ENCODE data around the gene MICU1. TPM values are rescaled to one million over a fixed set of nuclear protein-coding genes. Genes with fewer than 3 reads are reported as not detected.

Gene MICU1
- total and polyA plus RNA-seq, 9 donors = 29.9 to 117 (median 44.5) TPM

DNA sequence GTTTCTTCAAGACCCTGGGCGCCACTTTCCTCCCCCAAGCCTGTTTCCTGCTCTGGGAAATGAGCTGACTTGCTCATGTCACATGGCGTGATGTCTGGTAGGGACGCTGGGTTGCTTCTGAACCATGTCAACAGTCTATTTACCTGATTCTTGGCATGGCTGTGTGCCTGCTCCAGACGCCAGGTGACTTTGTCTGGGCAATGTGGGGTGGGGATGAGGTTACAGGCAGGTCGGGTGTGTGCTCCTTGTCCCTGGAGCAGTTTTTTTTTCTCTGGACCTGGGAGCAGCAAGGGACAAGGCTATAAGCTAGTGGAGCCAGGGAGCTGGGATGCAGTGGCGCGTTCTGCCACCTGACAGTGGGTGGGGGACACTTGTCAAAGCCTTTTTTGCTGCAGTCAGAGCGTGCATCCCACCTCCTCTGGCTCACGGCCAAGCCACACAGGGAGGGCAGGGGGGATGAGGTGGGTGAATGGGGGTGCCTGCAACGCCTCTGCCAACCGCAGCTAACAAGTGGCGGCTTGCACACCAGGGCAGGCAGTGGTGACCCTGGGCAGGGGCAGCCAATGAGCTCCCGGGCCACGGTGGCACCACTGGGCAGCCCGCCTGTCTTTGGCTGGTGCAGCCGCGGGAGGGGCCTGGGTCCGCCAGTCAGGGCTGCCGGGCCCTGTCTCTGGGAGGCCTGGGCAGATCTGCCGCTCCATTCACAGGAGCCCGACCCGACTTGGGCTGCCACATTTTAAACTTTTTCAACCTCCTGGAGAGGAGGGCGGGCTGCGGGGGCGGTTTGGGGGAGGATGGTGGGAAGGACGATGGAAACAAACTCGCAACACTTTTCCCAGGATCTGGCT is 294.1 kb downstream of the MICU1 start:
- no peaks in the 10 kb centered on the region for H3K36me3 ChIP-seq
- peak; percentile 74 to 82 (median 77) for DNase-seq
- no peaks in the 10 kb centered on the region for H3K27me3 ChIP-seq
- WGBS, 3 donors = 19 to 23% (median 22%) methylated on average over 27 of the region's 27 CpGs
- intact Hi-C loops (cut with DNase I) = loop anchor here in 3 of 4 donors (10.0 kb wide), 5 partner anchors 87 to 1017 kb away; partner anchors contain the start of gene SLC29A3 (in 1 of the 3)
- no peak overlapping the region for H3K4me3 ChIP-seq
- peak overlapping the region; percentile 77 to 99 for H3K27ac ChIP-seq
- no peak for TF ChIP-seq POLR2A (IDR thresholded peaks at IDR 0.05)
- TF ChIP-seq, protein P1, sequence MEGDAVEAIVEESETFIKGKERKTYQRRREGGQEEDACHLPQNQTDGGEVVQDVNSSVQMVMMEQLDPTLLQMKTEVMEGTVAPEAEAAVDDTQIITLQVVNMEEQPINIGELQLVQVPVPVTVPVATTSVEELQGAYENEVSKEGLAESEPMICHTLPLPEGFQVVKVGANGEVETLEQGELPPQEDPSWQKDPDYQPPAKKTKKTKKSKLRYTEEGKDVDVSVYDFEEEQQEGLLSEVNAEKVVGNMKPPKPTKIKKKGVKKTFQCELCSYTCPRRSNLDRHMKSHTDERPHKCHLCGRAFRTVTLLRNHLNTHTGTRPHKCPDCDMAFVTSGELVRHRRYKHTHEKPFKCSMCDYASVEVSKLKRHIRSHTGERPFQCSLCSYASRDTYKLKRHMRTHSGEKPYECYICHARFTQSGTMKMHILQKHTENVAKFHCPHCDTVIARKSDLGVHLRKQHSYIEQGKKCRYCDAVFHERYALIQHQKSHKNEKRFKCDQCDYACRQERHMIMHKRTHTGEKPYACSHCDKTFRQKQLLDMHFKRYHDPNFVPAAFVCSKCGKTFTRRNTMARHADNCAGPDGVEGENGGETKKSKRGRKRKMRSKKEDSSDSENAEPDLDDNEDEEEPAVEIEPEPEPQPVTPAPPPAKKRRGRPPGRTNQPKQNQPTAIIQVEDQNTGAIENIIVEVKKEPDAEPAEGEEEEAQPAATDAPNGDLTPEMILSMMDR (IDR thresholded peaks at IDR 0.05) = peak; percentile 12 to 27 (median 16)
- H3K4me1 ChIP-seq (ENCODE audit: insufficient read depth) = peaks cover 53% of the 10 kb centered on the region
- no peaks in the 10 kb centered on the region for H3K9me3 ChIP-seq

DNA sequence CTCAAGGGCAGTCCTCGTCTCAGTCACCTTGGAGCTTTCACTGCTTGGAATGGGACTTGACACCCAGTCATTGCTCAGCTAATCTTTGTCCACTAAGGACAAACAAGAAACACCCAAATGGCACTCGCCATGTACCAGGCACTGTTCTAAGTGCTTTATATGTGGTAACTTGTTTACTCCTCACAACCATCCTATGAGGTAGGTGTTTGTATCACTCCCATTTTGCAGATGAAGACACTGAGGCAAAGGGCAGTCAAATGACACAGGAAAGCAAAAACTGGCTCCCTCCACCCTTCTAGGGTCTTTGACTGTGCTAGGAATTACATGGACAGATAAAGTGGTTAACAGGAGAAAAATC is 295.8 kb downstream of the MICU1 start:
- Histone ChIP-seq H3K4me1 (ENCODE audit: insufficient read depth) (peaks cover 39% of the 10 kb centered on the region), H3K27ac (peak overlapping the region; percentile 31 to 67)
- intact Hi-C loops (cut with DNase I) = loop anchor here in 3 of 4 donors (10.0 kb wide), 5 partner anchors 85 to 1015 kb away; partner anchors contain the start of gene SLC29A3 (in 1 of the 3)

DNA sequence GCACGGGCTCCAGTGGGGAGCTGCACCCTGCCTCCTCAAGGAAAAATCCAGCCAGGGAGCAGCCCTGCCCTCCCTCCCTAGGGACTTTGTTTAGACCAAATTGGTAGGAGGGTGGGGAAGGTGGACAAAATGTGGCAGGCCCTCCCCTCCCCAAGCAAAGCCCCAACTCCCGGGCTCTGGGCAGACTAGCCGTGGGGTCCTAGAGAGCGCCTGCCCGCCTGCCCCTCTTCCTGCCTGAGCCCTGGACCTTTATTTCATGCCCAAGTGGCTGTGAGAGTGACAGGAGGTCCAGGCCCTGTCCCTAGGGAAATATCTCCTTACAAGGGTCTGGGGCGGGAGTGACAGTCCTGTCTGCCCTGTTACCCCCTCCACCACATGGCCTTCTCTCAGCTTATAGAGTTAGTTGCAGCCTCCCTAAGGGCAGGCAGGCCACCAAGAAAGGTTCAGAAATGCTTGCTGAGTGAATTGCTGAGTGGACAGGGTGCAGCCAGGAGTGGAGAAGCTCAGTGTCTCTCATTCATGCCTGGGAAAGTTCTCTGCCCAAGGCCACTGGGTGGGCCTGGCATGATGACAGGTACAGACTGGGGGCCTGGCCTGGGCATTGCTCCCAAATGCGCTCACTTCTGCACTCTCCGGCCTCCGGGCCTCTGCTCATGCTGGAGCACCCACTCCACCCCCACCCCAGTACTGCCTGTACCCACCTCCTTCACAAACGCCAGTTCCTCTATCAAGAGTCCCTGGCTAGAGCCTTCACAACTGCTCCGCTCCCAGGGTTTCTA is 296.4 kb downstream of the MICU1 start:
- intact Hi-C loops (cut with DNase I) = loop anchor here (2.0 to 10.0 kb wide), 11 partner anchors 55 to 1015 kb away; partner anchors contain the start of genes ANAPC16 (in 1 of the 4), ASCC1 (in 1 of the 4), CHST3 (in 1 of the 4) and DDIT4 (in 1 of the 4)
- Histone ChIP-seq H3K4me1 (ENCODE audit: insufficient read depth) (peaks cover 37% of the 10 kb centered on the region), H3K36me3 (no peaks in the 10 kb centered on the region), H3K27me3 (no peaks in the 10 kb centered on the region), H3K4me3 (no peak overlapping the region), H3K27ac (peak overlapping the region; percentile 31 to 67), H3K9me3 (no peaks in the 10 kb centered on the region)
- WGBS, 3 donors = 59 to 70% (median 61%) methylated on average over 11 of the region's 11 CpGs
- DNase-seq = peak in 4 of 5 donors; percentile 51 to 77 (median 62)
- no peak for TF ChIP-seq POLR2A (IDR thresholded peaks at IDR 0.05)
- TF ChIP-seq, protein P1 (IDR thresholded peaks at IDR 0.05) = no peak

More for the DNA sequence above, 295.8 kb downstream of the MICU1 start:
- Histone ChIP-seq H3K27me3 (no peaks in the 10 kb centered on the region), H3K36me3 (no peaks in the 10 kb centered on the region), H3K9me3 (no peaks in the 10 kb centered on the region), H3K4me3 (no peak overlapping the region)
- TF ChIP-seq, protein P1 (IDR thresholded peaks at IDR 0.05) = no peak
- no peak for TF ChIP-seq EP300 (IDR thresholded peaks at IDR 0.05)
- no peak for TF ChIP-seq POLR2A (IDR thresholded peaks at IDR 0.05)
- WGBS, 3 donors = 73 to 87% (median 78%) methylated on average over 2 of the region's 2 CpGs
- DNase-seq = no peak

DNA sequence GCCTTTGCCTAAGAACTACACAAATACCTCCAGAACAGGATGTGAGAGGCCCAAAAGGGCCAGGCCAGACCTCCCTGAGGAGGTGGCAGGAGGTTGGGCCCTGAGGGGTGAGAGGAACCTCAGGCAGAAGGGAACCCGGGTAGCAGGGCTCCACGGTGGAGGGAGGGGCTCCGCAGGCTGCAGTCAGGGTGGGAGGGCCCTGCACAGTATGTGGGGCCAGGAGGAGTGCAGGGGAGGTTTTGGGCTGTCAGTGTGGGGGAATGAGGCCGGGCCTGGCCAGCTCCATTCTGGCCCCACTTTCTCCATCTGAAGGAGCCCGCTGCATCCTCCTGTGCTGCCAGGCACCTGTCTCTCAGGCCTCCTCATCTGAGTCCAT is 297.1 kb downstream of the MICU1 start:
- Histone ChIP-seq H3K4me3 (no peak overlapping the region), H3K27me3 (no peaks in the 10 kb centered on the region), H3K4me1 (ENCODE audit: insufficient read depth) (peaks cover 33% of the 10 kb centered on the region), H3K27ac (peak overlapping the region; percentile 31 to 67), H3K36me3 (no peaks in the 10 kb centered on the region), H3K9me3 (no peaks in the 10 kb centered on the region)
- TF ChIP-seq POLR2A (IDR thresholded peaks at IDR 0.05) (no peak), EP300 (IDR thresholded peaks at IDR 0.05) (no peak)
- TF ChIP-seq, protein P1 (IDR thresholded peaks at IDR 0.05) = no peak
- peak in 1 of 5 donors; percentile 53 for DNase-seq
- intact Hi-C loops (cut with DNase I) = loop anchor here (2.0 to 10.0 kb wide), 6 partner anchors 54 to 364 kb away; partner anchors contain the start of genes ANAPC16 (in 1 of the 4), ASCC1 (in 1 of the 4), CHST3 (in 1 of the 4) and DDIT4 (in 1 of the 4)
- WGBS, 3 donors = 37 to 51% (median 43%) methylated on average over 5 of the region's 5 CpGs

Data from ovary (tissue), 9 donors.